Neural cell (in vitro differentiated cells): ENCODE measurements around the gene MACC1. TPM values are rescaled to one million over a fixed set of nuclear protein-coding genes. Genes with fewer than 3 reads are reported as not detected.

Experiments
- H2AFZ ChIP-seq: fragments of 200-600, 300-800 bp; sonication (generic), shearing (Covaris generic); 2 replicates; pipeline ENCODE4 v1.6.0; 2014; ENCODE audit warnings: low read depth, mild to moderate bottlenecking, antibody characterized with exemption, low read length, moderate library complexity
- H3F3A ChIP-seq: fragments of 200-600 bp; shearing (Covaris generic); 2 replicates; pipeline ENCODE4 v1.6.1; 2016; ENCODE audit warnings: mild to moderate bottlenecking, moderate library complexity, mixed read lengths, antibody characterized with exemption, low read length; ENCODE audit not compliant: insufficient read depth, poor library complexity, severe bottlenecking
- H3K27ac ChIP-seq: fragments of 200-600, 300-800 bp; sonication (generic), shearing (Covaris generic); 2 replicates; pipeline ENCODE4 v1.5.1; 2014; ENCODE audit warnings: mild to moderate bottlenecking, low read length, moderate library complexity
- H3K27me3 ChIP-seq: fragments of 300-800, 200-600 bp; sonication (generic), shearing (Covaris generic); 2 replicates; pipeline ENCODE4 v1.6.0; 2014; ENCODE audit warnings: mild to moderate bottlenecking, low read depth, low read length, moderate library complexity; ENCODE audit not compliant: insufficient read depth
- H3K36me3 ChIP-seq: fragments of 300-800, 200-600 bp; sonication (generic), shearing (Covaris generic); 2 replicates; pipeline ENCODE4 v1.5.1; 2014; ENCODE audit warnings: mild to moderate bottlenecking, antibody characterized with exemption, low read length, moderate library complexity; ENCODE audit not compliant: insufficient read depth
- H3K4me2 ChIP-seq: fragments of 300-800, 200-600 bp; sonication (generic), shearing (Covaris generic); 2 replicates; pipeline ENCODE4 v1.6.0; 2014; ENCODE audit warnings: mild to moderate bottlenecking, low read length
- H3K4me3 ChIP-seq: fragments of 300-800, 200-600 bp; sonication (generic), shearing (Covaris generic); 2 replicates; pipeline ENCODE4 v1.5.1; 2014; ENCODE audit warnings: mild to moderate bottlenecking, low read length, moderate library complexity
- H3K79me2 ChIP-seq: fragments of 200-600 bp; shearing (Covaris generic); replicated peaks from 2 replicates; pipeline ENCODE4 v1.6.0; 2014; ENCODE audit warnings: mild to moderate bottlenecking, low read length, moderate library complexity; ENCODE audit not compliant: insufficient read depth
- H3K9ac ChIP-seq: fragments of 300-800, 200-600 bp; sonication (generic), shearing (Covaris generic); 2 replicates; pipeline ENCODE4 v1.6.1; 2016; ENCODE audit warnings: mild to moderate bottlenecking, low read length, mixed read lengths
- H3K9me2 ChIP-seq: fragments of 200-600 bp; shearing (Covaris generic); 2 replicates; pipeline ENCODE4 v1.6.1; 2016; ENCODE audit warnings: mild to moderate bottlenecking, low read length, mixed read lengths; ENCODE audit not compliant: insufficient read depth
- H3K9me3 ChIP-seq: fragments of 200-600, 300-800 bp; sonication (generic), shearing (Covaris generic); 2 replicates; pipeline ENCODE4 v1.6.1; 2016; ENCODE audit warnings: mild to moderate bottlenecking, mixed run types, low read length, moderate library complexity, mixed read lengths
- H4K20me1 ChIP-seq: fragments of 200-600 bp; shearing (Covaris generic); 2 replicates; pipeline ENCODE4 v1.6.1; 2016; ENCODE audit warnings: mild to moderate bottlenecking, mixed run types; ENCODE audit not compliant: insufficient read depth
- CTCF ChIP-seq: fragments of 450-650 bp; IDR thresholded peaks from 2 replicates; pipeline ENCODE4 v1.5.1; 2014; ENCODE audit warnings: antibody characterized with exemption, mild to moderate bottlenecking, moderate library complexity; ENCODE audit not compliant: poor library complexity, severe bottlenecking
- EP300 ChIP-seq: fragments of 450-650 bp; conservative IDR thresholded peaks from 2 replicates; pipeline ENCODE4 v1.6.1; 2014; ENCODE audit warnings: antibody characterized with exemption, mild to moderate bottlenecking, moderate library complexity; ENCODE audit not compliant: poor library complexity, severe bottlenecking
- EZH2 ChIP-seq: fragments of 200-600, 300-800 bp; shearing (Covaris generic), sonication (generic); IDR thresholded peaks from 2 replicates; pipeline ENCODE4 v1.6.1; 2014; ENCODE audit warnings: antibody characterized with exemption, low read length, borderline replicate concordance, mild to moderate bottlenecking; ENCODE audit not compliant: insufficient read depth, poor library complexity, severe bottlenecking
- MXI1 ChIP-seq: fragments of 450-650 bp; conservative IDR thresholded peaks from 2 replicates; pipeline ENCODE4 v1.6.1; 2014; ENCODE audit warnings: antibody characterized with exemption, mild to moderate bottlenecking; ENCODE audit not compliant: poor library complexity, severe bottlenecking
- POLR2AphosphoS5 ChIP-seq: IDR thresholded peaks from 2 replicates; pipeline ENCODE4 v1.6.1; 2012
- RAD21 ChIP-seq: fragments of 450-650 bp; conservative IDR thresholded peaks from 2 replicates; pipeline ENCODE4 v1.6.1; 2014; ENCODE audit warnings: antibody characterized with exemption, mild to moderate bottlenecking, moderate library complexity
- SMC3 ChIP-seq: fragments of 450-650 bp; conservative IDR thresholded peaks from 2 replicates; pipeline ENCODE4 v1.6.1; 2014; ENCODE audit warnings: antibody characterized with exemption, mild to moderate bottlenecking, moderate library complexity; ENCODE audit not compliant: poor library complexity
- TAF1 ChIP-seq: IDR thresholded peaks from 2 replicates; pipeline ENCODE4 v1.6.1; 2012; ENCODE audit warnings: low read depth
- polyA plus RNA-seq: library from polyadenylated mRNA; depleted of rRNA; stranded (reverse); fragments of >200 nt; gene quantifications from 2 replicates; pipeline ENCODE4 v1.2.3, GENCODE V29; 2014
- TF ChIP-seq, protein P1 (sequence below): IDR thresholded peaks from 2 replicates; pipeline ENCODE4 v1.6.1; 2012; ENCODE audit warnings: borderline replicate concordance

The MACC1 gene
- polyA plus RNA-seq, 1 donor from 2014 or later = 0.20 TPM

DNA sequence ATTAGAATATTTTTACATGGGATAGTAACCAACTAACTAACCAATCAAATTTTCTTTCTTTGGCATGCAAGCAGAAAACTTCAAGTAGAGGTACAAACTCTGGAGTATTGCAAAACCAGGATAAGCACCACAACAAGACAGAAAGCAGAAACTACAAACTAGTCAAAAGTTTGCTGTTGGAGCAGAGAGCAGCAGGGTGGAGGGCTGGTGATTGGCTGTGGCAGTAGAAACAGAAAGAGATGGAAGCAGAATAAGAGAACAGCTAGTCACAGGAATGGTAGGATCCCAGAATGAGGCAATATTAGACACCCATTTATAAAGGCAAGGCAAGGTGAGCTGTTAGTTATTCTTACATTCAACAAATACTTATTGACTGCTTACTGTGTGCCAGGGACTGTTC, 6.8 kb upstream of the MACC1 start:
- H2AFZ ChIP-seq = no peak overlapping the region
- no peaks in the 10 kb centered on the region for H3K9me3 ChIP-seq
- no peaks in the 10 kb centered on the region for H3K79me2 ChIP-seq
- no peak overlapping the region for H3K4me2 ChIP-seq
- no peak for TF ChIP-seq SMC3
- TF ChIP-seq CTCF = no peak
- no peak for TF ChIP-seq POLR2AphosphoS5
- no peak for TF ChIP-seq RAD21
- TF ChIP-seq MXI1 = no peak
- TF ChIP-seq, protein P1, sequence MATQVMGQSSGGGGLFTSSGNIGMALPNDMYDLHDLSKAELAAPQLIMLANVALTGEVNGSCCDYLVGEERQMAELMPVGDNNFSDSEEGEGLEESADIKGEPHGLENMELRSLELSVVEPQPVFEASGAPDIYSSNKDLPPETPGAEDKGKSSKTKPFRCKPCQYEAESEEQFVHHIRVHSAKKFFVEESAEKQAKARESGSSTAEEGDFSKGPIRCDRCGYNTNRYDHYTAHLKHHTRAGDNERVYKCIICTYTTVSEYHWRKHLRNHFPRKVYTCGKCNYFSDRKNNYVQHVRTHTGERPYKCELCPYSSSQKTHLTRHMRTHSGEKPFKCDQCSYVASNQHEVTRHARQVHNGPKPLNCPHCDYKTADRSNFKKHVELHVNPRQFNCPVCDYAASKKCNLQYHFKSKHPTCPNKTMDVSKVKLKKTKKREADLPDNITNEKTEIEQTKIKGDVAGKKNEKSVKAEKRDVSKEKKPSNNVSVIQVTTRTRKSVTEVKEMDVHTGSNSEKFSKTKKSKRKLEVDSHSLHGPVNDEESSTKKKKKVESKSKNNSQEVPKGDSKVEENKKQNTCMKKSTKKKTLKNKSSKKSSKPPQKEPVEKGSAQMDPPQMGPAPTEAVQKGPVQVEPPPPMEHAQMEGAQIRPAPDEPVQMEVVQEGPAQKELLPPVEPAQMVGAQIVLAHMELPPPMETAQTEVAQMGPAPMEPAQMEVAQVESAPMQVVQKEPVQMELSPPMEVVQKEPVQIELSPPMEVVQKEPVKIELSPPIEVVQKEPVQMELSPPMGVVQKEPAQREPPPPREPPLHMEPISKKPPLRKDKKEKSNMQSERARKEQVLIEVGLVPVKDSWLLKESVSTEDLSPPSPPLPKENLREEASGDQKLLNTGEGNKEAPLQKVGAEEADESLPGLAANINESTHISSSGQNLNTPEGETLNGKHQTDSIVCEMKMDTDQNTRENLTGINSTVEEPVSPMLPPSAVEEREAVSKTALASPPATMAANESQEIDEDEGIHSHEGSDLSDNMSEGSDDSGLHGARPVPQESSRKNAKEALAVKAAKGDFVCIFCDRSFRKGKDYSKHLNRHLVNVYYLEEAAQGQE = no peak
- no peak for TF ChIP-seq EP300
- no peak for TF ChIP-seq TAF1
- no peak for TF ChIP-seq EZH2
- no peak overlapping the region for H3K27ac ChIP-seq
- no peak overlapping the region for H3K4me3 ChIP-seq
- H3K9ac ChIP-seq = no peak overlapping the region
- no peaks in the 10 kb centered on the region for H3K36me3 ChIP-seq
- H4K20me1 ChIP-seq = no peaks in the 10 kb centered on the region
- no peaks in the 10 kb centered on the region for H3K27me3 ChIP-seq
- H3F3A ChIP-seq = no peaks in the 10 kb centered on the region
- H3K9me2 ChIP-seq = no peaks in the 10 kb centered on the region

- Histone ChIP-seq H3F3A (no peaks in the 10 kb centered on the region), H3K27me3 (no peaks in the 10 kb centered on the region), H2AFZ (no peak overlapping the region), H3K9me2 (no peaks in the 10 kb centered on the region), H3K79me2 (no peaks in the 10 kb centered on the region), H3K4me3 (no peak overlapping the region), H3K4me2 (no peak overlapping the region), H3K36me3 (no peaks in the 10 kb centered on the region), H3K27ac (no peak overlapping the region), H3K9ac (no peak overlapping the region), H3K9me3 (no peaks in the 10 kb centered on the region), H4K20me1 (no peaks in the 10 kb centered on the region)
- TF ChIP-seq POLR2AphosphoS5 = no peak
These were observed 6.2 kb upstream of the MACC1 start for GRCh38 chr7:20223356-20223755.

DNA sequence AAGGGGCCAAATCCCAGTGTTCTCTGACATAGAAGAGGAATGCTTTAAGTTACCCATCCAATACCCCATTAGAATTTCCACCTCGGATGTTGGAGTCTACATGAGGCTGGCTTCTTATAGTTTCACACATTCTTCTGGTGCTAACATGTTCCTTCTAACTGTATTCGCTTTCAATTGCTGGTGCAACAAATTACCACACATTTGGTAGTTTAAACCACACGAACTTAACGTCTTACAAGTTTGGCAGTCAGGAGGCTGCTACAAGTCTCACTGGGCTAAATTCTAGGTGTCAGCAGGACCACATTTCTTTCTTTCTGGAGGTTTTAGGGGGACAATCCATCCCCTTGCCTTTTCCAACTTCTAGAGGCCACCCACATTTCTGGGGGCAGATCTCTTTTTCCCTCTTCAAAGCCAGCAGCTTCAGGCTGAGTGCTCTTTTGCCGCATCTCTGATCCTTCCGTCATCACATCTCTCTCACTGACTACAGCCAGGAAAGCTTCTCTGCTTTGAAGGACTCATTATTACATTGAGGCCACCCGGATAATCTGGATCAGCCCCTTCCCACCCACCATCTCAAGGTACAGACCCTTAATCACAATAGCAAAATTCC, 5.1 kb upstream of the MACC1 start:
- no peaks in the 10 kb centered on the region for H3K9me2 ChIP-seq

More for the DNA sequence above, 5.1 kb upstream of the MACC1 start:
- no peaks in the 10 kb centered on the region for H4K20me1 ChIP-seq
- H3K9ac ChIP-seq = no peak overlapping the region
- no peaks in the 10 kb centered on the region for H3K27me3 ChIP-seq
- H3K4me2 ChIP-seq = no peak overlapping the region
- H3K9me3 ChIP-seq = no peaks in the 10 kb centered on the region
- no peaks in the 10 kb centered on the region for H3K36me3 ChIP-seq
- no peak overlapping the region for H2AFZ ChIP-seq
- H3K79me2 ChIP-seq = no peaks in the 10 kb centered on the region
- H3F3A ChIP-seq = no peaks in the 10 kb centered on the region
- TF ChIP-seq EP300 (no peak), CTCF (no peak), EZH2 (no peak), RAD21 (no peak), MXI1 (no peak), SMC3 (no peak)
- TF ChIP-seq, protein P1 = no peak
- no peak overlapping the region for H3K27ac ChIP-seq
- no peak overlapping the region for H3K4me3 ChIP-seq
